ENCODE results near the gene TBC1D9B. TPM values are rescaled to one million over a fixed set of nuclear protein-coding genes. Genes with fewer than 3 reads are reported as not detected.

TBC1D9B gene
- total and polyA plus RNA-seq, 2 donors (not counting 1 experiment from before 2014, with no cell fraction given), result 48.7 to 50.4 TPM

- Histone ChIP-seq H3K4me2 (ENCODE audit: extremely low read depth, insufficient read depth, low read length) (no peak overlapping the region), H3K4me1 (ENCODE audit: control insufficient read depth, extremely low read depth, insufficient read depth, low read length) (no peaks in the 10 kb centered on the region), H3K27me3 (ENCODE audit: control insufficient read depth, insufficient read depth, low read length) (no peaks in the 10 kb centered on the region), H3K9me3 (ENCODE audit: control insufficient read depth, insufficient read depth, low read depth, low read length) (no peaks in the 10 kb centered on the region), H3K9ac (ENCODE audit: insufficient read depth, low read length) (no peak overlapping the region), H3K4me3 (replicated peaks in 1 of 4; ENCODE audit: control extremely low read depth in 1 of 4, insufficient read depth in 1 of 4, low read depth in 3 of 4, low read length in 4 of 4) (peak overlapping the region in 1 of 4 experiments; percentile 92), H3K79me2 (ENCODE audit: control insufficient read depth, insufficient read depth, low read length) (no peaks in the 10 kb centered on the region), H3K36me3 (ENCODE audit: control insufficient read depth, insufficient read depth, low read length) (peaks cover 13% of the 10 kb centered on the region), H4K20me1 (ENCODE audit: control insufficient read depth, extremely low read depth, insufficient read depth, low read length) (no peaks in the 10 kb centered on the region), H3K27ac (ENCODE audit: insufficient read depth, low read length) (no peak overlapping the region), H2AFZ (ENCODE audit: low read length) (no peak overlapping the region)
- TF ChIP-seq EZH2 (IDR thresholded peaks at IDR 0.05; ENCODE audit: low read length, missing control alignments) (no peak), CTCF (conservative IDR thresholded peaks at IDR 0.05 in 1 of 2, IDR thresholded peaks at IDR 0.05 in 1 of 2; ENCODE audit: low read depth in 1 of 2, low read length in 2 of 2) (no peak)
- no peak for DNase-seq (ENCODE audit: low read depth in 2 of 2)
Observed at GRCh38 chr5:179860301-179860700, 47.4 kb downstream of the TBC1D9B start.

- peak within 1 kb of the TSS; percentile 81 for H3K4me2 ChIP-seq (ENCODE audit: extremely low read depth, insufficient read depth, low read length)
- TF ChIP-seq EZH2 (IDR thresholded peaks at IDR 0.05; ENCODE audit: low read length, missing control alignments) (no peak), CTCF (conservative IDR thresholded peaks at IDR 0.05 in 1 of 2, IDR thresholded peaks at IDR 0.05 in 1 of 2; ENCODE audit: low read depth in 1 of 2, low read length in 2 of 2) (peak in 1 of 2 donors; percentile 5)
Observed at GRCh38 chr5:179858586-179859427, 48.9 kb downstream of the TBC1D9B start, which contains the start of gene MRNIP. MRNIP (minus strand) TSS chr5:179858817; CDS start chr5:179858796, 21 bp downstream.

GRCh38 chr5:179858241-179858585, 49.5 kb downstream of the TBC1D9B start:
- no peak overlapping the region for H3K27ac ChIP-seq (ENCODE audit: insufficient read depth, low read length)

More at GRCh38 chr5:179858586-179859427, 48.9 kb downstream of the TBC1D9B start, which contains the start of gene MRNIP:
- Histone ChIP-seq H3K4me1 (ENCODE audit: control insufficient read depth, extremely low read depth, insufficient read depth, low read length) (no peaks in the 10 kb centered on the region), H3K9me3 (ENCODE audit: control insufficient read depth, insufficient read depth, low read depth, low read length) (no peaks in the 10 kb centered on the region), H3K36me3 (ENCODE audit: control insufficient read depth, insufficient read depth, low read length) (peaks cover 9% of the 10 kb centered on the region), H3K9ac (ENCODE audit: insufficient read depth, low read length) (peak within 1 kb of the TSS; percentile 60), H3K27ac (ENCODE audit: insufficient read depth, low read length) (peak within 1 kb of the TSS; percentile 58), H3K4me3 (replicated peaks in 1 of 4; ENCODE audit: control extremely low read depth in 1 of 4, insufficient read depth in 1 of 4, low read depth in 3 of 4, low read length in 4 of 4) (peak within 1 kb of the TSS; percentile 79 to 93 (median 90)), H3K27me3 (ENCODE audit: control insufficient read depth, insufficient read depth, low read length) (no peaks in the 10 kb centered on the region), H2AFZ (ENCODE audit: low read length) (peak within 1 kb of the TSS; percentile 84), H4K20me1 (ENCODE audit: control insufficient read depth, extremely low read depth, insufficient read depth, low read length) (no peaks in the 10 kb centered on the region), H3K79me2 (ENCODE audit: control insufficient read depth, insufficient read depth, low read length) (no peaks in the 10 kb centered on the region)
- peak; percentile 92 to 93 for DNase-seq (ENCODE audit: low read depth in 2 of 2)

More at GRCh38 chr5:179858241-179858585, 49.5 kb downstream of the TBC1D9B start:
- peak overlapping the region; percentile 60 for H3K9ac ChIP-seq (ENCODE audit: insufficient read depth, low read length)
- H3K36me3 ChIP-seq (ENCODE audit: control insufficient read depth, insufficient read depth, low read length), result peaks cover 4% of the 10 kb centered on the region
- H4K20me1 ChIP-seq (ENCODE audit: control insufficient read depth, extremely low read depth, insufficient read depth, low read length), result no peaks in the 10 kb centered on the region
- TF ChIP-seq CTCF (conservative IDR thresholded peaks at IDR 0.05 in 1 of 2, IDR thresholded peaks at IDR 0.05 in 1 of 2; ENCODE audit: low read depth in 1 of 2, low read length in 2 of 2) (no peak), EZH2 (IDR thresholded peaks at IDR 0.05; ENCODE audit: low read length, missing control alignments) (no peak)
- DNase-seq (ENCODE audit: low read depth in 2 of 2), result peak in 1 of 2 donors; percentile 34
- no peaks in the 10 kb centered on the region for H3K79me2 ChIP-seq (ENCODE audit: control insufficient read depth, insufficient read depth, low read length)
- H3K4me2 ChIP-seq (ENCODE audit: extremely low read depth, insufficient read depth, low read length), result peak overlapping the region; percentile 77
- H3K9me3 ChIP-seq (ENCODE audit: control insufficient read depth, insufficient read depth, low read depth, low read length), result no peaks in the 10 kb centered on the region
- peak overlapping the region; percentile 84 for H2AFZ ChIP-seq (ENCODE audit: low read length)
- H3K27me3 ChIP-seq (ENCODE audit: control insufficient read depth, insufficient read depth, low read length), result no peaks in the 10 kb centered on the region
- no peaks in the 10 kb centered on the region for H3K4me1 ChIP-seq (ENCODE audit: control insufficient read depth, extremely low read depth, insufficient read depth, low read length)
- peak overlapping the region; percentile 79 to 93 (median 90) for H3K4me3 ChIP-seq (replicated peaks in 1 of 4; ENCODE audit: control extremely low read depth in 1 of 4, insufficient read depth in 1 of 4, low read depth in 3 of 4, low read length in 4 of 4)
